A673 (cell line): Measurements from ENCODE around the gene SLC9A8.

Source experiments
- CTCF ChIP-seq: fragments of 300-800, 200-600 bp; sonication (generic); conservative IDR thresholded peaks from 2 replicates; pipeline ENCODE4 v1.5.1; 2017; ENCODE audit warnings: low read depth, mild to moderate bottlenecking, antibody characterized with exemption, low read length, moderate library complexity, mixed read lengths
- EZH2 ChIP-seq: fragments of 200-600 bp; sonication (generic); IDR thresholded peaks from 2 replicates; pipeline ENCODE4 v1.6.1; 2017; ENCODE audit warnings: borderline replicate concordance, low read depth, mild to moderate bottlenecking, mixed read lengths, antibody characterized with exemption, low read length; ENCODE audit not compliant: poor library complexity, severe bottlenecking

- TF ChIP-seq CTCF = no peak
- TF ChIP-seq EZH2 = no peak
Measured at GRCh38 chr20:49851231-49851705, 38.6 kb downstream of the SLC9A8 start.
